GM06990 (cell line): ENCODE results near the gene CLDN18.
A peak's percentile ranks its signal among the peaks of the same experiment; 100 is the strongest.

Source experiments
- DNase-seq: peaks from one replicate; pipeline ENCODE4 v3.0.0-alpha.2; 2011; ENCODE audit not compliant: insufficient read length; ENCODE audit errors: extremely low read depth
- H3K27me3 ChIP-seq: replicated peaks from 2 replicates; pipeline ENCODE4 v1.6.0; 2011; ENCODE audit warnings: low read length; ENCODE audit not compliant: control insufficient read depth, insufficient read depth
- H3K36me3 ChIP-seq: 2 replicates; pipeline ENCODE4 v1.5.1; 2011; ENCODE audit warnings: low read length; ENCODE audit not compliant: control insufficient read depth, insufficient read depth
- H3K4me3 ChIP-seq: replicated peaks from 2 replicates; pipeline ENCODE4 v1.5.1; 2011; ENCODE audit warnings: low read depth, mild to moderate bottlenecking, control low read depth, low read length
- TF ChIP-seq, protein P1 (sequence below): IDR thresholded peaks from 2 replicates; pipeline ENCODE4 v1.5.1; 2011; ENCODE audit warnings: low read length, control low read depth, mild to moderate bottlenecking, inconsistent platforms; ENCODE audit not compliant: insufficient read depth, poor library complexity, severe bottlenecking

The CLDN18 gene

DNA sequence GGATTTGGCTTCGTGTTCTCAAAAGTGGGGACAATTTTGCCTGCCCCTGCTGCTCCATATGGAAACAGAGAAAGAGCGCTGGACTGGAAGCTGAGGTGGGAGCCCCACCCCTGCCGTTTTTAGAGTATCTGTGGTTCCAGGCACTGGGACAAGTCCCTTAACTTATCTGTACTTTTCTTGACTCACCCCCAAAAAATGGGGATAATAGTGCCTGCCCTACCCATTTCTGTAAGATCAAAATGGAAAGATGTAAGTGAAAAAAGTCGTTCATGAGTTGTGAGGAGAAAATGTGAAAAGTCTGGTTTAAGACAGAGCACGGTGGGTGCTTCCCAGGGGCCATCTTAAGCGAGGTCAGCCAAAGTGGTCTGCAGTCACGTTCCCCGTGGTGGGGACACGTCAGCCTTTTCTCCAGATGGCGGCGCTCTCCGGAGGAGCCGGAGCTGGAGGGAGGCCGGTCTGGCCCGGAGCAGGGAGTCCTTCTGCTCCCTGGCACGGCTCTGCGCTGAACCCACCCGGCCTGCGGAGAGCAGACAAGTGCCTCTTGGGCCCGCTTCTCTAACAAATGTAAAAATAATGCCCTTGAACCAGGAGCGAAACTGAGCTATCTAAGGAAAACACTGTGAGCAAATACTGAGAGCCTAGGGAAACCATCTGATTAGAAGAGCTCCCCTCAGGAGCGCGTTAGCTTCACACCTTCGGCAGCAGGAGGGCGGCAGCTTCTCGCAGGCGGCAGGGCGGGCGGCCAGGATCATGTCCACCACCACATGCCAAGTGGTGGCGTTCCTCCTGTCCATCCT, at the start of gene CLDN18:
CLDN18 (plus strand) TSS at position 690 of the 797 bp plus-strand sequence; CDS start at position 751, 61 bp downstream.
- Histone ChIP-seq H3K27me3 (no peaks in the 10 kb centered on the region), H3K36me3 (no peaks in the 10 kb centered on the region), H3K4me3 (no peak within 1 kb of the TSS)
- no peak for DNase-seq
- TF ChIP-seq, protein P1, sequence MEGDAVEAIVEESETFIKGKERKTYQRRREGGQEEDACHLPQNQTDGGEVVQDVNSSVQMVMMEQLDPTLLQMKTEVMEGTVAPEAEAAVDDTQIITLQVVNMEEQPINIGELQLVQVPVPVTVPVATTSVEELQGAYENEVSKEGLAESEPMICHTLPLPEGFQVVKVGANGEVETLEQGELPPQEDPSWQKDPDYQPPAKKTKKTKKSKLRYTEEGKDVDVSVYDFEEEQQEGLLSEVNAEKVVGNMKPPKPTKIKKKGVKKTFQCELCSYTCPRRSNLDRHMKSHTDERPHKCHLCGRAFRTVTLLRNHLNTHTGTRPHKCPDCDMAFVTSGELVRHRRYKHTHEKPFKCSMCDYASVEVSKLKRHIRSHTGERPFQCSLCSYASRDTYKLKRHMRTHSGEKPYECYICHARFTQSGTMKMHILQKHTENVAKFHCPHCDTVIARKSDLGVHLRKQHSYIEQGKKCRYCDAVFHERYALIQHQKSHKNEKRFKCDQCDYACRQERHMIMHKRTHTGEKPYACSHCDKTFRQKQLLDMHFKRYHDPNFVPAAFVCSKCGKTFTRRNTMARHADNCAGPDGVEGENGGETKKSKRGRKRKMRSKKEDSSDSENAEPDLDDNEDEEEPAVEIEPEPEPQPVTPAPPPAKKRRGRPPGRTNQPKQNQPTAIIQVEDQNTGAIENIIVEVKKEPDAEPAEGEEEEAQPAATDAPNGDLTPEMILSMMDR = no peak

DNA sequence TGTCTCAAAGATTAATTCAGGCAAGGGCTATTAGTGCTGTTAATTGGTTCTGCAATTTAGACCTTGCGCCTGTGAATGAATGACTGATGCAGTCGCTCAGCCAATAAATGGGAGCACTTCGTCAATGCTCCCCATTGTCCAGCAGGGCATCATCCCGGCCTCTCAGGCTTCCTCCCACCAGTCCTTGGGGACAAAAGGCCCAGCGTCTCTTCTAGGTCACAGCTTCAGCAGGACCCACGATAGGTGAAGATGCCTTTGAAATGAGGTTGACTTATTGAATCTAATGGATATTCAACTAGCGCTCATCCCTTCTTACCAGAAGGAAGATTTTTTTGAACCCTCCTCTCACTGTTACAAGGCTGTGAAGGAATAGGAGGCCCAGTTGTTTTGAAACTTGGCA, 47.7 kb upstream of the CLDN18 start:
- no peak for DNase-seq

DNA sequence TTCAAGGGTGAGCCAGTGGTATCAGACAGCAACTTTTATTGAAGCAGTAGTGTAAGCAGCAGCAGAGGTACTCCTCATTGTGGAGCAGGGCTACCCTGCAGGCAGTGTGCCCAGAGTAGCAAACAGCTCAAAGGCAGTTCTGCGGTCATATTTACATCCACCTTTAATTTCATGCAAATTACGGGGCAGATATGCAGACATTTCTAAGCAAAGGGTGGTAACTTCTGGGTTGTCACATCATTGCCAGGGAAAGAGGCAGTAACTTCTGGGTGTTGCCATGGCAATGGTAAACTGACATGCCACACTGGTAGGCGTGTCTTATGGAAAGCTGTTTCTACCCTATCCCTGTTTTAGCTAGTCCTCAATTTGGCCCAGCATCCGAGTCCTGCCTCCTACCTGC, 46.5 kb upstream of the CLDN18 start:
- no peak for DNase-seq
- H3K36me3 ChIP-seq = no peaks in the 10 kb centered on the region
- H3K4me3 ChIP-seq = no peak overlapping the region
- TF ChIP-seq, protein P1 = no peak
- H3K27me3 ChIP-seq = no peaks in the 10 kb centered on the region

More for the DNA sequence above, 47.7 kb upstream of the CLDN18 start:
- Histone ChIP-seq H3K36me3 (no peaks in the 10 kb centered on the region), H3K4me3 (no peak overlapping the region), H3K27me3 (no peaks in the 10 kb centered on the region)
- TF ChIP-seq, protein P1 = no peak

DNA sequence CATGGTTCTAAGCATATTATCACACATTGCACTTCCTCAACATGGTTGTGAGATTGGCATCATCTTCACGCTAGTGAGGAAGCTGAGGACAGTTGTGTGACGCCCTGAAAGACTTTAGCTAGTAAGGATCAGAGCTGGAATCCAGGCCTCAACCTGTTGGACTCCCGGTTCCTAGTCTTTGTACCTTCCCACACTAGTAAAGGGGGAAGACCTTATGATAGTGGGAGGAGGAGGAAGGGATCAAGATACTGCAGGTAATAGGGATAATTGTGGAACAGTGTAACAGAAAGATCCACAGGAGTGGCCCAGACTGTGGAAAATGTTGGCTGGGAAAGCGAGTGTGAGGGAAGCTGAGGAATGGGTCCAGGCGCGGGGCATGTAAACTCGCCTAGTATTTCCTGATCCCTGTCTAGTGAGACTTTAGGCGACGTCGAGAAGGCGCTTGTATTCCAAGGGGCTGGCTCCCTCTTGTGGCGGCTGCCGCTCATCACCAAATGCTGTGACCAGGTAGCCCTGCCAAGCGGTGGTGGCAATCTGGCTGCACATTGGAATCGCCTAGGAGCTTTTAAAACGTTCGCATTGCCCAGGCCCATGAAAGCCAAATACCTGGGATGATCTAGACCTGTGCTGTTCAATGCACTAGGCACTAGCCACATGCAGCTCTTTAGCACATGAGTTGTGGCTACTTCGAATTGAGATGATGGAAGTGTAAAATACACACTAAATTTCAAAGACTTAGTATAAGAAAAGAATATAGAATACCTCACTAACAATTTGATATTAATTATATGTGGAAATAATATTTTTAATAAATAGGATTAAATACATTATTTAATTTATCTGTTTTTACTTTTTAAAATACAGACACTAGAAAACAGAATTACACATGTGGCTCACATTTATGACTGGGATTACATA, 38.8 kb upstream of the CLDN18 start:
- DNase-seq = peak; percentile 30
- TF ChIP-seq, protein P1 = peak; percentile 94
- Histone ChIP-seq H3K36me3 (no peaks in the 10 kb centered on the region), H3K4me3 (no peak overlapping the region), H3K27me3 (no peaks in the 10 kb centered on the region)

DNA sequence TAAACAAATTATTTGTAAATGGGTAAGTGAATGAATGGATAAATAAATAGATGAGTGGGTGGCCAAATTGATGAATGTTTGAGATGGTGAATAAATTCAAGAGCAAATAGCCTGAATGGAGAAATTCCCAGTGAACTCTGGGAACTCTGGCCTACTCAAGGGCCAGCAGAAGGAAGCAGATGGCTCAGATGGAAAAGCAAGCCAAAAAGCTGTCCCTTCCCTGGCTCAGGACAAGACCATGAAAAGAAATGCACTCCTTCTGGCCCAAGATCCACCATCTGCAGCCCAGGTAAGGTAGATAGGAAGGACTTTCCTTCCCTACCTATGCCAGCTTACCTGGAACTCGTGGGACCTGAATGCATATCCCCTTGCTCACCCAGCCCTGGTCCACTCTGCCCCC, 37.6 kb upstream of the CLDN18 start:
- Histone ChIP-seq H3K27me3 (no peaks in the 10 kb centered on the region), H3K36me3 (no peaks in the 10 kb centered on the region), H3K4me3 (no peak overlapping the region)
- TF ChIP-seq, protein P1 = no peak
- DNase-seq = no peak
